Adrenal gland (tissue), 12 donors: Measurements from ENCODE around the gene CYREN. TPM values are rescaled to one million over a fixed set of nuclear protein-coding genes. Genes with fewer than 3 reads are reported as not detected.

Experiments
- DNase-seq, 7 donors: peaks; one replicate each; pipeline ENCODE4 v3.0.0-alpha.2; 2019 to 2020
- H3K27ac ChIP-seq, 5 donors: fragments of 200-600 bp; sonication (generic) in 4 of 5; 1 replicate in 3 of 5; 2 replicates in 2 of 5; pipeline versions ENCODE4 v1.5.1 to v1.8.0; 2016 to 2020; ENCODE audit warnings: mild to moderate bottlenecking in 1 of 5
- H3K27me3 ChIP-seq: fragments of 200-600 bp; 2 replicates; pipeline ENCODE4 v1.8.0; 2021
- H3K36me3 ChIP-seq, 2 donors: fragments of 200-600 bp; replicated peaks in 1 of 2; 1 replicate in 1 of 2; 2 replicates in 1 of 2; pipeline versions ENCODE4 v1.5.1 to v1.8.0; 2018 to 2022
- H3K4me1 ChIP-seq, 2 donors: fragments of 200-600 bp; replicated peaks in 1 of 2; 1 replicate in 1 of 2; 2 replicates in 1 of 2; pipeline versions ENCODE4 v1.5.1 to v1.8.0; 2018 to 2021
- H3K4me3 ChIP-seq, 4 donors: fragments of 200-600 bp; sonication (generic) in 3 of 4; one replicate each; pipeline ENCODE4 v1.5.1; 2016 to 2018
- H3K9me3 ChIP-seq, 3 donors: fragments of 200-600 bp; sonication (generic) in 1 of 3; replicated peaks in 1 of 3; 1 replicate in 2 of 3; 2 replicates in 1 of 3; pipeline versions ENCODE4 v1.5.1 to v1.8.0; 2016 to 2021
- CTCF ChIP-seq, 6 experiments: fragments of 450-650 bp in 4 of 6; fragments of 200-600 bp in 2 of 6; sonication (generic) in 1 of 6; IDR thresholded peaks; 1 replicate in 5 of 6; 2 replicates in 1 of 6; pipeline versions ENCODE4 v1.5.1 to v1.8.0; 2016 to 2021; ENCODE audit warnings: antibody characterized with exemption in 6 of 6, mild to moderate bottlenecking in 2 of 6, moderate library complexity in 1 of 6
- POLR2A ChIP-seq, 2 donors: fragments of 450-650 bp; IDR thresholded peaks; one replicate each; pipeline ENCODE4 v1.6.1; 2017; ENCODE audit warnings: antibody characterized with exemption in 2 of 2, mild to moderate bottlenecking in 2 of 2, moderate library complexity in 1 of 2
- WGBS, 4 donors: extraction: QIAGEN DNeasy Blood & Tissue Kit in 2 of 4; methylation state at CpG; one replicate each; pipeline versions ENCODE4 v1.1.5 to v1.1.7; 2013 to 2017; 5-methylcytosine and 5-hydroxymethylcytosine counted together
- intact Hi-C, 2 donors: fragments of 100-400 bp; cut with DNase I; formaldehyde crosslinking; loops; one replicate each; pipeline versions ENCODE4 v1.14.1 to v1.15.0; 2022 to 2023
- polyA plus RNA-seq, 3 donors: library from polyadenylated mRNA; stranded (reverse); fragments of 200-250 nt in 2 of 3; fragments of 350-450 nt in 1 of 3; fragmentation: Illumina TruSeq in 1 of 3; extraction: RNeasy Lipid Tissue Mini Kit (QIAGEN cat#74804) in 1 of 3; gene quantifications; one replicate each; pipeline ENCODE4 v1.2.3, GENCODE V29; 2013 to 2014
- total RNA-seq, 9 donors: library from RNA; depleted of rRNA in 4 of 9; stranded (reverse); fragments of >200 nt in 4 of 9; fragments of 120-200 nt in 1 of 9; fragmentation: NEBNext Ultra II Directional in 1 of 9; extraction: Animal tissue kit (Norgen Biotek cat#: 25700) in 1 of 9; gene quantifications; one replicate each; pipeline versions ENCODE4 v1.1.0 to v1.2.4, GENCODE V29; 2013 to 2023
- donor health status: healthy with polysubstance abuse.
- donor health status: Bipolar disorder and iron deficiency.
- donor health status: DM: yes; HTN: yes; CAD: no.
- donor health status: DM: no; HTN: no; CAD: no.
- donor health status: DM: no; HTN: no; CAD: no.
- donor health status: DM: yes; HTN: yes; CAD: no.

The CYREN gene
- total and polyA plus RNA-seq, 12 donors = 33.1 to 66.2 (median 48.5) TPM

- H3K4me3 ChIP-seq = no peak overlapping the region
- H3K27ac ChIP-seq = peak overlapping the region in 2 of 5 donors; percentile 11 to 24
- peaks cover 0 to 63% of the 10 kb centered on the region in 2 donors for H3K36me3 ChIP-seq
- peaks cover 0 to 15% of the 10 kb centered on the region in 2 donors for H3K4me1 ChIP-seq
- no peak for TF ChIP-seq POLR2A (IDR thresholded peaks at IDR 0.05)
- no peak for TF ChIP-seq CTCF (IDR thresholded peaks at IDR 0.05)
- WGBS, 4 donors = 69 to 81% (median 74%) methylated on average over 6 of the region's 6 CpGs
- intact Hi-C loops = no loop called here
- DNase-seq = peak in 3 of 7 donors; percentile 54 to 64 (median 55)
- H3K9me3 ChIP-seq = no peaks in the 10 kb centered on the region
- H3K27me3 ChIP-seq = no peaks in the 10 kb centered on the region
Measured at GRCh38 chr7:135189221-135189662, 18.7 kb upstream of the CYREN start.

- peaks cover 0 to 15% of the 10 kb centered on the region in 2 donors for H3K4me1 ChIP-seq
- no peak for TF ChIP-seq POLR2A (IDR thresholded peaks at IDR 0.05)
- no peak for TF ChIP-seq CTCF (IDR thresholded peaks at IDR 0.05)
- no peaks in the 10 kb centered on the region for H3K9me3 ChIP-seq
- no peak overlapping the region for H3K27ac ChIP-seq
- WGBS, 4 donors = 96 to 99% (median 98%) methylated on average over 12 of the region's 12 CpGs
- H3K4me3 ChIP-seq = no peak overlapping the region
- intact Hi-C loops = no loop called here
- peak in 1 of 7 donors; percentile 42 for DNase-seq
- no peaks in the 10 kb centered on the region for H3K27me3 ChIP-seq
- peaks cover 0 to 61% of the 10 kb centered on the region in 2 donors for H3K36me3 ChIP-seq
Measured at GRCh38 chr7:135188298-135188984, 17.9 kb upstream of the CYREN start.

GRCh38 chr7:135186841-135187253 lies 16.3 kb upstream of the CYREN start:
- 85 to 94% (median 87%) methylated on average over 7 to 12 of the region's 12 CpGs for WGBS, 4 donors
- Histone ChIP-seq H3K36me3 (peaks cover 0 to 54% of the 10 kb centered on the region in 2 donors), H3K4me3 (no peak overlapping the region), H3K27ac (no peak overlapping the region), H3K27me3 (no peaks in the 10 kb centered on the region), H3K9me3 (peaks cover 0 to 5% (median 0%) of the 10 kb centered on the region in 3 donors), H3K4me1 (peaks cover 0 to 15% of the 10 kb centered on the region in 2 donors)
- DNase-seq = peak in 1 of 7 donors; percentile 39
- no peak for TF ChIP-seq CTCF (IDR thresholded peaks at IDR 0.05)
- TF ChIP-seq POLR2A (IDR thresholded peaks at IDR 0.05) = no peak
- intact Hi-C loops = no loop called here

- TF ChIP-seq POLR2A (IDR thresholded peaks at IDR 0.05) (no peak), CTCF (IDR thresholded peaks at IDR 0.05) (no peak)
- Histone ChIP-seq H3K27ac (no peak overlapping the region), H3K4me3 (no peak overlapping the region), H3K36me3 (peaks cover 0 to 50% of the 10 kb centered on the region in 2 donors), H3K9me3 (peaks cover 0 to 12% (median 0%) of the 10 kb centered on the region in 3 donors), H3K27me3 (no peaks in the 10 kb centered on the region), H3K4me1 (peaks cover 0 to 15% of the 10 kb centered on the region in 2 donors)
- intact Hi-C loops = no loop called here
- DNase-seq = no peak
- 92 to 98% (median 94%) methylated on average over 1 to 3 of the region's 3 CpGs for WGBS, 4 donors
Measured at GRCh38 chr7:135186261-135186540, 15.7 kb upstream of the CYREN start.
